Activated T-helper 17 cell treated with anti-CD3 and anti-CD28 coated beads, Interleukin-2, amount 50 U/mL, for 72 hours (primary cell): ENCODE results near the gene KRTAP8-1. TPM values are rescaled to one million over a fixed set of nuclear protein-coding genes. Genes with fewer than 3 reads are reported as not detected.

ENCODE experiments used
- total RNA-seq, 2 donors: library from RNA; stranded (reverse); gene quantifications; one replicate each; pipeline ENCODE4 v1.2.3, GENCODE V29; 2022

The KRTAP8-1 gene
- total RNA-seq, 2 donors from 2014 or later: not detected

Other genes starting within 250 kb of the KRTAP8-1 start
- gene KRTAP22-2, start 222.9 kb downstream of the KRTAP8-1 start, total RNA-seq: not detected
- not detected for gene KRTAP6-3, start 220.8 kb downstream of the KRTAP8-1 start, total RNA-seq
- gene KRTAP6-2, start 214.4 kb downstream of the KRTAP8-1 start, total RNA-seq: not detected
- gene KRTAP22-1, start 212.2 kb downstream of the KRTAP8-1 start, total RNA-seq: not detected
- gene KRTAP6-1, start 199.3 kb downstream of the KRTAP8-1 start, total RNA-seq: not detected
- gene KRTAP20-1, start 196.8 kb downstream of the KRTAP8-1 start, total RNA-seq: not detected
- gene KRTAP20-4, start 192.6 kb downstream of the KRTAP8-1 start, total RNA-seq: not detected
- not detected for gene KRTAP20-2, start 178.1 kb downstream of the KRTAP8-1 start, total RNA-seq
- not detected for gene KRTAP20-3, start 170.4 kb downstream of the KRTAP8-1 start, total RNA-seq
- gene KRTAP21-3, start 94.5 kb downstream of the KRTAP8-1 start, total RNA-seq: not detected
- not detected for gene KRTAP21-2, start 66.0 kb downstream of the KRTAP8-1 start, total RNA-seq
- gene KRTAP21-1, start 57.8 kb downstream of the KRTAP8-1 start, total RNA-seq: not detected
- not detected for gene KRTAP7-1, start 16.5 kb upstream of the KRTAP8-1 start, total RNA-seq
- gene KRTAP11-1, start 68.3 kb upstream of the KRTAP8-1 start, total RNA-seq: not detected
- not detected for gene KRTAP19-8, start 225.2 kb upstream of the KRTAP8-1 start, total RNA-seq